ENCODE measurements around the gene PPIP5K1. TPM values are rescaled to one million over a fixed set of nuclear protein-coding genes. Genes with fewer than 3 reads are reported as not detected.
"Not testable (repeated sequence)": the region's sequence is repeated elsewhere in the genome, so short reads cannot be mapped to it uniquely, and the experiment has no call there.

The PPIP5K1 gene
- total and polyA plus RNA-seq, 2 of the 4 experiments (the other 2 are of a cell fraction) = 12.7 to 14.2 TPM

DNA sequence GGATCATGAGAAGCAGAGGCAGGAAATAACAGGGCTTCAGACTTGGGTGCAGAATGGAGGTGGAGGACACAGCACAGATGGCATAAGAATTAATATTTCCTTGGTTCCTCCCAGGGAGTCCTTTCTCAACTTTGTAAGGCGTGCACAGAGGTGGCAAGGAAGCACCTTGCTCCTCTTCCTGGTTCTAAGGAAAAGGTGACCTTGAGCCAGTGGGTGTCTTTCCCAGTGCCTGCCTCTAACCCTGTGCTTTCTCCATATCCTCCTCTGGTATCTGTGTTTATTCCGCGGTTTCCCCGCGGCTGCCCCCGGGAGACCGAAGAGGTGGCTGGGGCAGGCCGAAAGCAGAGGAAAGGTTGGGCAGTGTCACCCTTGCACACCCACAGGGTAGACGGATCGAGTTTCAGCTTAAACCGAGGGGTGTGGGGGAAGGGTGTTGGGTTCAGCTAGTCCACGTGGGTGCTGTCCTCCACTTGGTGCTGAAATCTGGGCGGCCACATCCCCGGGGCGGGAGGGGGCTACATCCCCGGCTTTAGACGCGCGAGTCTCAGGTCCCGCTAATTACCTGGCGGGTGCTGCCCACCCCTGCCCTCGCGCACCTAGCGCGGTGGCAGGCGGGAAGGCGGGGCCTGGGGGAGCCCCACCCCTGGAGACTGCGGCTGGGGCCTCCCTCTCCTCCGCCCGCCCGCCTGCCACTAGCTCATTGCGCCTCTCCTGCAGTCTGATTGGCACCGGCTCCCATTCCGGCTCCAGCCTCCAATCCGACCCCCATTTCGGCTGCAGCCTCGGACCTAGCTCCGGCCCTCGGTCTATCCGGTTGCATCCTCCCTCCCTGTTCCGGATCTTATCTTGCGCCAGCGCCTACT, 3.6 kb upstream of the PPIP5K1 start, which contains the start of gene CKMT1B:
TSS of gene CKMT1B (plus strand) at position 700 of the 863 bp plus-strand sequence. CDS start 192 bp downstream, outside the sequence.
- DNase-seq; in situ Hi-C loops (cut with MboI; ENCODE audit: low sequenced_read_pairs); H4K8ac ChIP-seq (ENCODE audit: low read depth in 2 of 2, low read length in 2 of 2); H3K36me3 ChIP-seq (ENCODE audit: control insufficient read depth, insufficient read depth, low read length); H3K4me2 ChIP-seq (ENCODE audit: low read depth, low read length); dilution Hi-C loops (cut with HindIII; ENCODE audit: low sequenced_read_pairs, unreplicated experiment); H3K27ac ChIP-seq (ENCODE audit: insufficient read depth, low read length); POLR2A ChIA-PET (ENCODE audit: unreplicated experiment); H3K23ac ChIP-seq (ENCODE audit: low read depth, low read length); H2BK120ac ChIP-seq (ENCODE audit: low read depth, low read length); H2AK5ac ChIP-seq (ENCODE audit: low read depth, low read length); H4K5ac ChIP-seq (ENCODE audit: low read depth, low read length); H3K18ac ChIP-seq (ENCODE audit: low read depth, low read length); H3K9me3 ChIP-seq (ENCODE audit: control insufficient read depth, insufficient read depth, low read length); H3K9ac ChIP-seq (ENCODE audit: low read depth, low read length); H3K56ac ChIP-seq (ENCODE audit: extremely low read depth, insufficient read depth, low read length); H3K4ac ChIP-seq (ENCODE audit: low read depth, low read length); H4K91ac ChIP-seq (ENCODE audit: insufficient read depth, low read depth, low read length); BruUV-seq (replicated peaks); H3K9me1 ChIP-seq (ENCODE audit: insufficient read depth, low read length); H3K14ac ChIP-seq (replicated peaks; ENCODE audit: low read depth, low read length); intact Hi-C loops (cut with micrococcal nuclease); H3K79me1 ChIP-seq (ENCODE audit: low read depth in 1 of 2, low read length in 2 of 2); H3K4me1 ChIP-seq (ENCODE audit: control insufficient read depth, insufficient read depth, low read length); CTCF ChIA-PET; H2BK15ac ChIP-seq (ENCODE audit: low read depth, low read length); H3K27me3 ChIP-seq (ENCODE audit: control insufficient read depth, insufficient read depth, low read length); H4K20me1 ChIP-seq (ENCODE audit: insufficient read depth, low read length); H2BK20ac ChIP-seq (ENCODE audit: low read depth, low read length); H3K4me3 ChIP-seq (ENCODE audit: insufficient read depth, low read depth, low read length); H2AK9ac ChIP-seq (replicated peaks; ENCODE audit: low read depth, low read length, poor library complexity); H2AFZ ChIP-seq (replicated peaks; ENCODE audit: low read length, poor library complexity); H2BK5ac ChIP-seq (ENCODE audit: low read depth, low read length, poor library complexity, severe bottlenecking): not testable (repeated sequence)
- ATAC-seq (ENCODE audit: low read depth) = peak; percentile 54
- no CpG with 5 or more reads among the region's 43 CpGs for WGBS, 2 experiments (ENCODE audit: extremely low coverage in 2 of 2, insufficient read length in 1 of 2)

DNA sequence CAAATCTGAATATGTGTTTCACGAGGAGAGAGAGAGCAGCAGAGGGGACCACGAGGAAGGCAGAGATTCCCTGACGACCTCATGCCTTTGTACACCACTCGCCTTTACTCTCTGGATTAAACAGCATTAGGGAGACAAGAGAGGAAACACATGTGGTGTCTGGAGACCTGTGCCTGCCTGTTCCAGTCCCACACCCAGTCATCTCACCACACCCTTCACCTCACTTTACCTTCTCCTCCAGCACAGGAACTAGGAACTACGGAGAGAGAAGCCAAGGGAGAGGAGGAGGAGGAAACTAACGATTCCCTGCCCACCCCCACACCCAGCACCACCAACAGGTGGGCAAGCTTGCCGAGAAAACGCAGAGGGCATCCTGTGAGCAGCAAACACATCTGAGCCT, 2.8 kb upstream of the PPIP5K1 start:
- H2BK15ac ChIP-seq (ENCODE audit: low read depth, low read length); in situ Hi-C loops (cut with MboI; ENCODE audit: low sequenced_read_pairs); H3K79me1 ChIP-seq (ENCODE audit: low read depth in 1 of 2, low read length in 2 of 2); H4K5ac ChIP-seq (ENCODE audit: low read depth, low read length); H3K18ac ChIP-seq (ENCODE audit: low read depth, low read length); H2AFZ ChIP-seq (replicated peaks; ENCODE audit: low read length, poor library complexity); H3K4me1 ChIP-seq (ENCODE audit: control insufficient read depth, insufficient read depth, low read length); POLR2A ChIA-PET (ENCODE audit: unreplicated experiment); H2BK20ac ChIP-seq (ENCODE audit: low read depth, low read length); dilution Hi-C loops (cut with HindIII; ENCODE audit: low sequenced_read_pairs, unreplicated experiment); H3K9me1 ChIP-seq (ENCODE audit: insufficient read depth, low read length); H3K9me3 ChIP-seq (ENCODE audit: control insufficient read depth, insufficient read depth, low read length); H3K56ac ChIP-seq (ENCODE audit: extremely low read depth, insufficient read depth, low read length); H2AK9ac ChIP-seq (replicated peaks; ENCODE audit: low read depth, low read length, poor library complexity); ATAC-seq (ENCODE audit: low read depth); H4K20me1 ChIP-seq (ENCODE audit: insufficient read depth, low read length); H3K27me3 ChIP-seq (ENCODE audit: control insufficient read depth, insufficient read depth, low read length); H2BK5ac ChIP-seq (ENCODE audit: low read depth, low read length, poor library complexity, severe bottlenecking); H3K23ac ChIP-seq (ENCODE audit: low read depth, low read length); H3K4me3 ChIP-seq (ENCODE audit: insufficient read depth, low read depth, low read length); DNase-seq; BruUV-seq (replicated peaks); H2AK5ac ChIP-seq (ENCODE audit: low read depth, low read length); CTCF ChIA-PET; H4K8ac ChIP-seq (ENCODE audit: low read depth in 2 of 2, low read length in 2 of 2); H4K91ac ChIP-seq (ENCODE audit: insufficient read depth, low read depth, low read length); H2BK120ac ChIP-seq (ENCODE audit: low read depth, low read length); H3K36me3 ChIP-seq (ENCODE audit: control insufficient read depth, insufficient read depth, low read length); H3K14ac ChIP-seq (replicated peaks; ENCODE audit: low read depth, low read length); H3K9ac ChIP-seq (ENCODE audit: low read depth, low read length); intact Hi-C loops (cut with micrococcal nuclease); H3K27ac ChIP-seq (ENCODE audit: insufficient read depth, low read length); H3K4ac ChIP-seq (ENCODE audit: low read depth, low read length); H3K4me2 ChIP-seq (ENCODE audit: low read depth, low read length): not testable (repeated sequence)
- no CpG with 5 or more reads among the region's 8 CpGs for WGBS, 2 experiments (ENCODE audit: extremely low coverage in 2 of 2, insufficient read length in 1 of 2)
